WERI-Rb-1 (cell line): Measurements from ENCODE around the gene RPS6KC1.
"Not testable (repeated sequence)": the region's sequence is repeated elsewhere in the genome, so short reads cannot be mapped to it uniquely, and the experiment has no call there.

Experiments used
- DNase-seq: peaks from one replicate; pipeline ENCODE4 v3.0.0-alpha.2; 2020
- H3K27ac ChIP-seq: fragments of 250-450 bp; sonication (Bioruptor Pico); 2 replicates; pipeline ENCODE4 v1.5.1; 2020; ENCODE audit warnings: mild to moderate bottlenecking, moderate library complexity
- H3K27me3 ChIP-seq: fragments of 250-450 bp; sonication (Bioruptor Pico); 2 replicates; pipeline ENCODE4 v1.5.1; 2021; ENCODE audit warnings: mild to moderate bottlenecking, low read depth, moderate library complexity; ENCODE audit not compliant: insufficient read depth, severe bottlenecking
- H3K36me3 ChIP-seq: fragments of 250-450 bp; sonication (Bioruptor Pico); 2 replicates; pipeline ENCODE4 v1.5.1; 2020; ENCODE audit warnings: mild to moderate bottlenecking, moderate library complexity
- H3K4me3 ChIP-seq: 2 replicates; pipeline ENCODE4 v1.5.1; 2011; ENCODE audit warnings: low read depth, mild to moderate bottlenecking, control low read depth, low read length
- H3K9me3 ChIP-seq: fragments of 250-450 bp; sonication (Bioruptor Pico); 2 replicates; pipeline ENCODE4 v1.5.1; 2021; ENCODE audit warnings: mild to moderate bottlenecking, moderate library complexity; ENCODE audit not compliant: severe bottlenecking
- TF ChIP-seq, protein P1 (sequence below): IDR thresholded peaks from 2 replicates; pipeline ENCODE4 v1.5.1; 2011; ENCODE audit warnings: low read depth, mild to moderate bottlenecking, control low read depth, inconsistent platforms, low read length

Gene RPS6KC1

GRCh38 chr1:213094446-213094845, 43.4 kb downstream of the RPS6KC1 start:
- Histone ChIP-seq H3K27me3 (no peaks in the 10 kb centered on the region), H3K9me3 (no peaks in the 10 kb centered on the region), H3K27ac (no peak overlapping the region), H3K36me3 (no peaks in the 10 kb centered on the region), H3K4me3 (no peak overlapping the region)
- TF ChIP-seq, protein P1, sequence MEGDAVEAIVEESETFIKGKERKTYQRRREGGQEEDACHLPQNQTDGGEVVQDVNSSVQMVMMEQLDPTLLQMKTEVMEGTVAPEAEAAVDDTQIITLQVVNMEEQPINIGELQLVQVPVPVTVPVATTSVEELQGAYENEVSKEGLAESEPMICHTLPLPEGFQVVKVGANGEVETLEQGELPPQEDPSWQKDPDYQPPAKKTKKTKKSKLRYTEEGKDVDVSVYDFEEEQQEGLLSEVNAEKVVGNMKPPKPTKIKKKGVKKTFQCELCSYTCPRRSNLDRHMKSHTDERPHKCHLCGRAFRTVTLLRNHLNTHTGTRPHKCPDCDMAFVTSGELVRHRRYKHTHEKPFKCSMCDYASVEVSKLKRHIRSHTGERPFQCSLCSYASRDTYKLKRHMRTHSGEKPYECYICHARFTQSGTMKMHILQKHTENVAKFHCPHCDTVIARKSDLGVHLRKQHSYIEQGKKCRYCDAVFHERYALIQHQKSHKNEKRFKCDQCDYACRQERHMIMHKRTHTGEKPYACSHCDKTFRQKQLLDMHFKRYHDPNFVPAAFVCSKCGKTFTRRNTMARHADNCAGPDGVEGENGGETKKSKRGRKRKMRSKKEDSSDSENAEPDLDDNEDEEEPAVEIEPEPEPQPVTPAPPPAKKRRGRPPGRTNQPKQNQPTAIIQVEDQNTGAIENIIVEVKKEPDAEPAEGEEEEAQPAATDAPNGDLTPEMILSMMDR: no peak
- DNase-seq: no peak

GRCh38 chr1:213095467-213095866, 44.4 kb downstream of the RPS6KC1 start:
- no peaks in the 10 kb centered on the region for H3K27me3 ChIP-seq
- TF ChIP-seq, protein P1: no peak
- no peaks in the 10 kb centered on the region for H3K9me3 ChIP-seq
- no peak for DNase-seq
- no peak overlapping the region for H3K27ac ChIP-seq
- no peak overlapping the region for H3K4me3 ChIP-seq
- H3K36me3 ChIP-seq: no peaks in the 10 kb centered on the region

DNA sequence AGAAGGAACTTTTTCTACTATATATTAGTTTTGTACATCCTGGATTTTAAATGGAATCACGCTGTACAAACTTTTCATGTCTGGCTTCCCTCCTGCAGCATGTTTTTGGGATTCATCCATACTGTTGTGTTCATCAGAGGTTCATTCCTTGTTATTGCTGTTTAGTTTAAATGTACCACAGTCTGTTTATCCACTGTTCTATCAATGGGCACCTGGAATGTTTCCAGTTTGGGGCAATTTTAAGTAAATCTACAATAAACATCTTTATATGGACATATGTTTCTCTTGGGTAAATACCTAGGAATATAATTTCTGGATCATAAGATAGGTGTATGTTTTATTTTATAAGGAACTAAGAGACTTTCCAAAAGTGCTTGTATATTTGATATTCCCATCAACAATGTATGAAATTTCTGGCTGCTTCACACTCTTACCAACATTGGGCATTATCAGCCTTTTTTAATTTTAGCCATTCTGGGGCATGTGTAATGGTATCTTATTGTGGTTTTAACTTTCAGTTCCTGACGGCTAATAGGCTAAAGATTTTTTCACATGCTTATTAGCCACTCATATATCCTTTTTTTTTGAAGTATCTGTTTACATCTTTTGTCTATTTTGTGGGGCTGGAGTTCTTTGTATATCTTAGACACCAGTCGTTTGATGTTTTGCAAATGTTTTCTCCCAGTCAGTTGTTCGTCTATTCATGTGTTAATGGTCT, 48.8 kb downstream of the RPS6KC1 start:
- H3K9me3 ChIP-seq: no peaks in the 10 kb centered on the region
- no peak overlapping the region for H3K4me3 ChIP-seq
- no peaks in the 10 kb centered on the region for H3K36me3 ChIP-seq
- no peaks in the 10 kb centered on the region for H3K27me3 ChIP-seq
- H3K27ac ChIP-seq: no peak overlapping the region
- TF ChIP-seq, protein P1: no peak
- DNase-seq: no peak

- H3K9me3 ChIP-seq, H3K4me3 ChIP-seq, H3K27me3 ChIP-seq, DNase-seq, H3K36me3 ChIP-seq, H3K27ac ChIP-seq: not testable (repeated sequence)
Measured at GRCh38 chr1:213100565-213100964, 49.5 kb downstream of the RPS6KC1 start.

DNA sequence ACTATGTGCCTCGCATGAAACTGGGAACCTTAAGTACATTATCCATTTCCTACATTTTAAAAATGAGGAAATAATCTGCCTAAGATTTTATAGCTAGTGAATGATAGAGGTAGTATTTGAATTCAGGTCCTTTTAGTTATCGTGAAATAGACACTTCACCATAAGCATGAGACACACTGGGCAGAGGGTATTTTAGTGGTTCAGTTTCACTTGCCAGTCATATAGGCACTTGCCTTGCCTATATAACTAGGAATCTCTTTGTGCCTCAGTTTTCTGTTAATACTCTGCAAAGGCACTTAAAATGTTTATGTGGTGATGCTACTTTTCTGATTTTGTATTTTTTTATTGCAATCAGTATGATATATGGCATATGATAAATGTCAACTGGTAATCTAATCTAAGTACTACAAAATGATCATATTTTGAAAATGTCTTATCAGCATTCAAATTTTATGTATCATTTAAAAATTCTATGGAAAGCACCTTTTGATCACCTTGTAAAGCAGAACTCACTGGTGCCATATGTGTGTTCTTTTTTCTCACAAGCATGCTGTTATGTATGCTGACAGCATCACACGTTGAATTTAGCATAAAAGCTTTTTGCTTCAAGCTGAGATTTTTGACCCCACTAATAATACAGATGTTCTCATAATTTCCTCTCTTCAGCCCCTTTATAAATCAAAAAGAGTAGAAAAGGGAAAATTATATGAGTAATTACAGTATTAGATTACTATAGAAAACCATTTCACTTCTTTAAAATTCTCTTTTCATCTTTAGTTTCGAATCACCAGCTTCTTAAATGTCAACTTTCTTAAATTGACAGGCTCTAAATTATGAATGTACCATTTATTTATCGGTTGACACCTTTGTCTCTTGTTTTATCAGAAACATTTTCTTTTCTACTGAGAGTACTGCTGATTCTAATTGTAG, 52.6 kb downstream of the RPS6KC1 start:
- TF ChIP-seq, protein P1: no peak
- no peak for DNase-seq
- no peaks in the 10 kb centered on the region for H3K36me3 ChIP-seq
- H3K9me3 ChIP-seq: no peaks in the 10 kb centered on the region
- no peak overlapping the region for H3K27ac ChIP-seq
- H3K4me3 ChIP-seq: no peak overlapping the region
- no peaks in the 10 kb centered on the region for H3K27me3 ChIP-seq

DNA sequence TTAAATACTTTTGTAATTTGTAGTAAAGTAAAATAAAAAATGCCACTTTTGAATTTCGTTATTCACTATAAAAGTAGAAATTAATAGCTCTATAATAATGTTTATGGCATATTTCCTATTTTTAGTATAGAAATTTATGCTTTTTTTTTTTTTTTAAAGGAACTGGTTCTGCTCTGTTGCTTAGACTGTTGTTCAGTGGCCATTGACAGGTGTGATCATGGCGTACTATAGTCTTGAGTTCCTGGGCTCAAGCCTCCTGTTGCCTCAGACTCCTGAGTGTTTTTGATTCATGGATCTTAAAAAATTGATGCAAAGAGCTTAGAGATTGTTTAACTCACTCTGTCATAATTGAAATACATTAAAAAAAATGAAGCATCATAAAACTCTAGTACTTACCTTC, 53.6 kb downstream of the RPS6KC1 start:
- H3K4me3 ChIP-seq: no peak overlapping the region
- no peaks in the 10 kb centered on the region for H3K9me3 ChIP-seq
- H3K27ac ChIP-seq: no peak overlapping the region
- TF ChIP-seq, protein P1: no peak
- no peaks in the 10 kb centered on the region for H3K36me3 ChIP-seq
- no peaks in the 10 kb centered on the region for H3K27me3 ChIP-seq
- no peak for DNase-seq
